ENCODE measurements around the gene CSTF2T.

Gene CSTF2T

GRCh38 chr10:51667678-51668335 is 31.6 kb downstream of the CSTF2T start:
- H3K27ac ChIP-seq: no peak overlapping the region
- no peaks in the 10 kb centered on the region for H3K9me3 ChIP-seq (ENCODE audit: severe bottlenecking)
- no peaks in the 10 kb centered on the region for H3K27me3 ChIP-seq (ENCODE audit: insufficient read depth, low read depth, severe bottlenecking)
- DNase-seq: no peak
- no peak overlapping the region for H3K4me3 ChIP-seq (ENCODE audit: low read depth, low read length)
- no peaks in the 10 kb centered on the region for H3K36me3 ChIP-seq
- no peak for TF ChIP-seq CTCF (IDR thresholded peaks at IDR 0.05; ENCODE audit: low read depth, low read length)

DNA sequence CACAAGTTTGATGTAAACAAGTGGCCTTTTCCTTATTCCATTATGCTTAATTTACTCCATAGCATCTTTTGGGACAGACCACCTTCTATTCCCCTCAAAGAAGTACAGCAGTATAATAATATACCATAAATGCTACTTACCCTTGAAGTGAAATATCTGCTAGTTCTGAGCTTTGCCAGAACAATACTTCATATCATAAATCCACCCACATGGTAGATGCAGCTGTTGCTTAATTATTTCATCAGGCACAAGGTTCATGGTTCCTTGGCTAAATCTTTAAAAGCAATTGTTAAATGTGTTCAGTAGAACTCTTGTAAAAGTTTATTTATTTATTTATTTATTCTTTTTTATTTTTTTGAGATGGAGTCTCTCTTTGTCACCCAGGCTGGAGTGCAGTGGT is 32.9 kb downstream of the CSTF2T start:
- no peaks in the 10 kb centered on the region for H3K9me3 ChIP-seq (ENCODE audit: severe bottlenecking)
- H3K36me3 ChIP-seq: no peaks in the 10 kb centered on the region
- no peak for TF ChIP-seq CTCF (IDR thresholded peaks at IDR 0.05; ENCODE audit: low read depth, low read length)
- H3K27ac ChIP-seq: no peak overlapping the region
- no peaks in the 10 kb centered on the region for H3K27me3 ChIP-seq (ENCODE audit: insufficient read depth, low read depth, severe bottlenecking)
- no peak for DNase-seq
- no peak overlapping the region for H3K4me3 ChIP-seq (ENCODE audit: low read depth, low read length)

GRCh38 chr10:51663086-51663485 is 36.3 kb downstream of the CSTF2T start:
- Histone ChIP-seq H3K27ac (no peak overlapping the region), H3K4me3 (ENCODE audit: low read depth, low read length) (no peak overlapping the region), H3K9me3 (ENCODE audit: severe bottlenecking) (no peaks in the 10 kb centered on the region), H3K36me3 (no peaks in the 10 kb centered on the region), H3K27me3 (ENCODE audit: insufficient read depth, low read depth, severe bottlenecking) (no peaks in the 10 kb centered on the region)
- TF ChIP-seq CTCF (IDR thresholded peaks at IDR 0.05; ENCODE audit: low read depth, low read length): no peak
- DNase-seq: no peak

GRCh38 chr10:51659344-51659743 is 40.1 kb downstream of the CSTF2T start:
- no peak overlapping the region for H3K4me3 ChIP-seq (ENCODE audit: low read depth, low read length)
- no peak for TF ChIP-seq CTCF (IDR thresholded peaks at IDR 0.05; ENCODE audit: low read depth, low read length)
- H3K36me3 ChIP-seq: no peaks in the 10 kb centered on the region
- no peaks in the 10 kb centered on the region for H3K27me3 ChIP-seq (ENCODE audit: insufficient read depth, low read depth, severe bottlenecking)
- no peak overlapping the region for H3K27ac ChIP-seq
- H3K9me3 ChIP-seq (ENCODE audit: severe bottlenecking): no peaks in the 10 kb centered on the region
- no peak for DNase-seq

DNA sequence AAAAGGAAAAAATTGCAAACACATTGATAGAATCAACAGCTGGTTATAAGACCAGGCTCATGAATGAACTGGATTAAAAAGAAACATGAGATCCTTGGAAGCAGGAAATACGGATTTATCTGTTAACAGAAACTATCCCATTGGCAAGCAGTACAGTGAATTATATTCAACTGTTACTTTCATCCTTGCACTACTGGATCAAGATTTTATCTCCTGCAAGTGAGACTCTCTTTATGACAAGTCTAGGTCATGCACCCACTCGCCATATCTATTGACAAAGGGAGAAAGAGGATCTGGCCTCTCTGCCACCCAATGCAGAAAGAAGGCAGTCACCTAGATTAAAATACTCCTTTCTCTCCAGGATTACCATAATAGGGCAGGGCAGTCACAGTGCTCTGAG is 41.4 kb downstream of the CSTF2T start:
- no peaks in the 10 kb centered on the region for H3K9me3 ChIP-seq (ENCODE audit: severe bottlenecking)
- H3K4me3 ChIP-seq (ENCODE audit: low read depth, low read length): no peak overlapping the region
- H3K36me3 ChIP-seq: no peaks in the 10 kb centered on the region
- no peak overlapping the region for H3K27ac ChIP-seq
- H3K27me3 ChIP-seq (ENCODE audit: insufficient read depth, low read depth, severe bottlenecking): no peaks in the 10 kb centered on the region
- no peak for TF ChIP-seq CTCF (IDR thresholded peaks at IDR 0.05; ENCODE audit: low read depth, low read length)
- no peak for DNase-seq

DNA sequence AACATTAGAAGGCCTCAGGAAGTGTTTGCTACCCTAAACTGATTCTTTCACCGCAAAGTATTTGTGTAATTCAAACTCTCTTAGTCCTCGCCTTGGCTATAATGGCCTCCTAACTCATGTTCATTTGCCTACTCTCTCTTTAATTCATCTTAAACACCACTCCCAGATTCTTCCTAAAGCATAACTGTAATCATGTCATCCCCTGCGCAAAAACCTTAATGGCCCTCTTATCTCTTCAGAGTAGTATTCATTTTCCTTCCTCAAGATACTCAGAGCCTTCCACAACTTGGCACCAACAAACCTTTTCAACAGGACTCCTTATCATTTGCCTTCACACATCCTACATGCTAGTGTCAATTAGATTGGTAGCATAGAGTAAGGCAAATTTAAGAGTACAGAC is 42.9 kb downstream of the CSTF2T start:
- H3K27me3 ChIP-seq (ENCODE audit: insufficient read depth, low read depth, severe bottlenecking): no peaks in the 10 kb centered on the region
- H3K9me3 ChIP-seq (ENCODE audit: severe bottlenecking): no peaks in the 10 kb centered on the region
- H3K4me3 ChIP-seq (ENCODE audit: low read depth, low read length): no peak overlapping the region
- DNase-seq: no peak
- no peak for TF ChIP-seq CTCF (IDR thresholded peaks at IDR 0.05; ENCODE audit: low read depth, low read length)
- no peak overlapping the region for H3K27ac ChIP-seq
- no peaks in the 10 kb centered on the region for H3K36me3 ChIP-seq

Data from WERI-Rb-1 (cell line).